Measurements from ENCODE around the gene FGF2. TPM values are rescaled to one million over a fixed set of nuclear protein-coding genes. Genes with fewer than 3 reads are reported as not detected.
A peak's percentile ranks its signal among the peaks of the same experiment; 100 is the strongest.
"Not testable (repeated sequence)": the region's sequence is repeated elsewhere in the genome, so short reads cannot be mapped to it uniquely, and the experiment has no call there.

Gene FGF2
- total RNA-seq, 1 donor from 2014 or later: 17.8 TPM

DNA sequence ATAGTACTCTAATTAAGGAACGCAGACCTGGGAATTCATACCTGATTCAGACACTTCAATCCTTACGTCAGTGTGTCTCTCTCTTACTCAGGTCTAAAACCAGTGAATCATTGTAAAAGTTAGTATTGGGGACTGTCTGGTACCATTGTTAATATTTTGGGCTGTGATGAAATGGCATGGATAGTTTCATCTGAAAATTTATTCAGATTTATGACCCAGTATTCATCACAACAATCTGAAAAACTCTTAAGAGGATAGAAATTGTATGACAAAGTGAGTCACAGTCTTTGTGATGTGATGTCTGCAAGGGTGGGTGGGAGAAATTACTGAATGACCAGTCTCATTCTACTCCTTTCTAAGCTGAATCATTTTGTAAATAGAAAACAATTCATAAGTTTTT is 10.3 kb downstream of the FGF2 start:
- intact Hi-C loops (cut with micrococcal nuclease): no loop called here
- H3K4me1 Mint-ChIP-seq (ENCODE audit: low read depth): no peaks in the 10 kb centered on the region
- H3K36me3 Mint-ChIP-seq (ENCODE audit: low read depth): no peaks in the 10 kb centered on the region
- H3K27ac Mint-ChIP-seq: no peak overlapping the region
- peaks cover 11% of the 10 kb centered on the region for H3K27me3 Mint-ChIP-seq (ENCODE audit: insufficient read depth)
- H3K4me3 Mint-ChIP-seq: no peak overlapping the region
- H3K9me3 Mint-ChIP-seq: no peaks in the 10 kb centered on the region
- no peak for DNase-seq (ENCODE audit: low spot score)

DNA sequence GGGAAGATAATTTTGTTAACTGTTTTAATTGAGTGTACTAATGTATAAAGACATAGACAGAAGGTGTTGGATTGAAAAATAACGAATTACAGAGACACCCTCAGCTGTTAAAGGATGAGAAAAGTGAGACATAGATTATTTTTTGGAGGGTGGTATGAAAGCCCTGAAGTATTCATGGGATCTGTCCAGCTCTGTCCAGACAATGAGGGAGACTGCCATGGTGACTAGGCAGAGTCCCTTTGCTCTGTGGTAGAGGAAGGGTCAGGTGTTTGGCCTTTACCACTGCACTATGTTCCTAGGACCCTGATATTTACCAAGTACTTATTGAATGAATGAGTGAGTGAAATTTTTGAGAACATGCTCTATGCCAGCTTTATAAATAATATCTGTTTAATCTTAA is 11.4 kb downstream of the FGF2 start:
- Mint-ChIP-seq H3K27ac (no peak overlapping the region), H3K36me3 (ENCODE audit: low read depth) (no peaks in the 10 kb centered on the region), H3K9me3 (no peaks in the 10 kb centered on the region), H3K27me3 (ENCODE audit: insufficient read depth) (peaks cover 8% of the 10 kb centered on the region), H3K4me1 (ENCODE audit: low read depth) (no peaks in the 10 kb centered on the region), H3K4me3 (no peak overlapping the region)
- no peak for DNase-seq (ENCODE audit: low spot score)
- intact Hi-C loops (cut with micrococcal nuclease): no loop called here

DNA sequence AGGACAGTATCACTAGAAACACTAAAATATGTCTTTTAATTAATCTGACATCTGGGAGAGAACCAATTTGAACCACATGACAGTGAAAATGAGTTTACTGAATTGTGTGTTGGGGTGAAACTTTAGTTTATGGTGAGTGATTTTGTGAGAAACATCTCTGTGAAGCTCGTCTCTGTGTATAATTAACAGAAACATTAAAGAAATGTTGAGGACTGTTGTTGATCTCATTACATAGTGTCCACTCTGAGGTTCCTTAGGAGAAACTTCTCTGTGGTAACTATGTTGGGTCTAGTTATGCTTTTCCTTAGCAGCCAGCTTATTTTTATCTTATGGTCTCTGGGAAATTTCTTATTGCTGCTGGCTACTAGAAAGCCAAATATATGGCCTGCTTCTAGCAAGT is 15.8 kb downstream of the FGF2 start:
- peaks cover 8% of the 10 kb centered on the region for H3K27me3 Mint-ChIP-seq (ENCODE audit: insufficient read depth)
- no peak overlapping the region for H3K27ac Mint-ChIP-seq
- peaks cover 3% of the 10 kb centered on the region for H3K9me3 Mint-ChIP-seq
- H3K36me3 Mint-ChIP-seq (ENCODE audit: low read depth): peaks cover 3% of the 10 kb centered on the region
- intact Hi-C loops (cut with micrococcal nuclease): no loop called here
- DNase-seq (ENCODE audit: low spot score): no peak
- H3K4me1 Mint-ChIP-seq (ENCODE audit: low read depth): peaks cover 9% of the 10 kb centered on the region
- H3K4me3 Mint-ChIP-seq: no peak overlapping the region

GRCh38 chr4:122842984-122843531 is 16.4 kb downstream of the FGF2 start:
- no peak for DNase-seq (ENCODE audit: low spot score)

GRCh38 chr4:122844391-122844790 is 17.8 kb downstream of the FGF2 start:
- H3K9me3 Mint-ChIP-seq; H3K36me3 Mint-ChIP-seq (ENCODE audit: low read depth); H3K4me1 Mint-ChIP-seq (ENCODE audit: low read depth); DNase-seq (ENCODE audit: low spot score); H3K27me3 Mint-ChIP-seq (ENCODE audit: insufficient read depth); H3K27ac Mint-ChIP-seq; intact Hi-C loops (cut with micrococcal nuclease); H3K4me3 Mint-ChIP-seq: not testable (repeated sequence)

More at GRCh38 chr4:122842984-122843531, 16.4 kb downstream of the FGF2 start:
- peaks cover 8% of the 10 kb centered on the region for H3K27me3 Mint-ChIP-seq (ENCODE audit: insufficient read depth)
- peaks cover 3% of the 10 kb centered on the region for H3K36me3 Mint-ChIP-seq (ENCODE audit: low read depth)
- H3K4me3 Mint-ChIP-seq: no peak overlapping the region
- peaks cover 9% of the 10 kb centered on the region for H3K4me1 Mint-ChIP-seq (ENCODE audit: low read depth)
- no peak overlapping the region for H3K27ac Mint-ChIP-seq
- intact Hi-C loops (cut with micrococcal nuclease): no loop called here
- peaks cover 3% of the 10 kb centered on the region for H3K9me3 Mint-ChIP-seq

- H3K27ac Mint-ChIP-seq: no peak overlapping the region
- intact Hi-C loops (cut with micrococcal nuclease): no loop called here
- no peak overlapping the region for H3K4me3 Mint-ChIP-seq
- peaks cover 9% of the 10 kb centered on the region for H3K4me1 Mint-ChIP-seq (ENCODE audit: low read depth)
- peaks cover 7% of the 10 kb centered on the region for H3K27me3 Mint-ChIP-seq (ENCODE audit: insufficient read depth)
- DNase-seq (ENCODE audit: low spot score): no peak
- H3K36me3 Mint-ChIP-seq (ENCODE audit: low read depth): peaks cover 7% of the 10 kb centered on the region
- peaks cover 3% of the 10 kb centered on the region for H3K9me3 Mint-ChIP-seq
These were observed 18.4 kb downstream of the FGF2 start for GRCh38 chr4:122845066-122845465.

GRCh38 chr4:122845760-122846159 is 19.1 kb downstream of the FGF2 start:
- peaks cover 3% of the 10 kb centered on the region for H3K9me3 Mint-ChIP-seq
- no peak overlapping the region for H3K4me3 Mint-ChIP-seq
- peaks cover 9% of the 10 kb centered on the region for H3K4me1 Mint-ChIP-seq (ENCODE audit: low read depth)
- peaks cover 7% of the 10 kb centered on the region for H3K36me3 Mint-ChIP-seq (ENCODE audit: low read depth)
- intact Hi-C loops (cut with micrococcal nuclease): no loop called here
- no peak for DNase-seq (ENCODE audit: low spot score)
- H3K27me3 Mint-ChIP-seq (ENCODE audit: insufficient read depth): peaks cover 11% of the 10 kb centered on the region
- H3K27ac Mint-ChIP-seq: peak overlapping the region; percentile 32

DNA sequence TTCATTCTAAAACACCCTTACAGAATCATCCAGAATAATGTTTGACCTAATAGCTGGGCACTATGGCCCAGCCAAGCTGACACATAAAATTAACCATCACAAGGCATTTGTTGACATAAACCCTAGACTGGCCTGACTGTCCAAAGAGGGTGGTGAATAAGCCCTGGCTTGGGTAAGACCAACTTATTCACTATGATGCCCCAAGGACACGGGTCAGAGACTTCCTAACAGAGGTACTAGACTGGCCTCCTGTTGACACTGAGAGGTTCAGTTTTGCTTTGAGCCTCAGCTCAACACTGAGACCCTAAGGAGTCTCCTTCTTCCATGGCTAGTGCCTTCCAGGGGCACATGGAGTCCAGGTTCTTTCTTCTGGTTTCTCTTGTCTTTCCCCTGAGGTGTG is 21.3 kb downstream of the FGF2 start:
- Mint-ChIP-seq H3K4me3 (no peak overlapping the region), H3K36me3 (ENCODE audit: low read depth) (peaks cover 9% of the 10 kb centered on the region), H3K27ac (no peak overlapping the region), H3K4me1 (ENCODE audit: low read depth) (peaks cover 9% of the 10 kb centered on the region), H3K27me3 (ENCODE audit: insufficient read depth) (peaks cover 10% of the 10 kb centered on the region), H3K9me3 (peaks cover 3% of the 10 kb centered on the region)
- DNase-seq (ENCODE audit: low spot score): no peak
- intact Hi-C loops (cut with micrococcal nuclease): no loop called here

- H3K27ac Mint-ChIP-seq; H3K4me1 Mint-ChIP-seq (ENCODE audit: low read depth); H3K36me3 Mint-ChIP-seq (ENCODE audit: low read depth); H3K4me3 Mint-ChIP-seq; H3K9me3 Mint-ChIP-seq; DNase-seq (ENCODE audit: low spot score); intact Hi-C loops (cut with micrococcal nuclease): not testable (repeated sequence)
- peaks cover 21% of the 10 kb centered on the region for H3K27me3 Mint-ChIP-seq (ENCODE audit: insufficient read depth)
These were observed 23.2 kb downstream of the FGF2 start for GRCh38 chr4:122849789-122850188.

GRCh38 chr4:122851568-122851967 is 24.9 kb downstream of the FGF2 start:
- Mint-ChIP-seq H3K27me3 (ENCODE audit: insufficient read depth) (peaks cover 24% of the 10 kb centered on the region), H3K36me3 (ENCODE audit: low read depth) (peaks cover 6% of the 10 kb centered on the region), H3K4me1 (ENCODE audit: low read depth) (no peaks in the 10 kb centered on the region), H3K9me3 (no peaks in the 10 kb centered on the region), H3K27ac (no peak overlapping the region), H3K4me3 (no peak overlapping the region)
- intact Hi-C loops (cut with micrococcal nuclease): no loop called here
- DNase-seq (ENCODE audit: low spot score): no peak

DNA sequence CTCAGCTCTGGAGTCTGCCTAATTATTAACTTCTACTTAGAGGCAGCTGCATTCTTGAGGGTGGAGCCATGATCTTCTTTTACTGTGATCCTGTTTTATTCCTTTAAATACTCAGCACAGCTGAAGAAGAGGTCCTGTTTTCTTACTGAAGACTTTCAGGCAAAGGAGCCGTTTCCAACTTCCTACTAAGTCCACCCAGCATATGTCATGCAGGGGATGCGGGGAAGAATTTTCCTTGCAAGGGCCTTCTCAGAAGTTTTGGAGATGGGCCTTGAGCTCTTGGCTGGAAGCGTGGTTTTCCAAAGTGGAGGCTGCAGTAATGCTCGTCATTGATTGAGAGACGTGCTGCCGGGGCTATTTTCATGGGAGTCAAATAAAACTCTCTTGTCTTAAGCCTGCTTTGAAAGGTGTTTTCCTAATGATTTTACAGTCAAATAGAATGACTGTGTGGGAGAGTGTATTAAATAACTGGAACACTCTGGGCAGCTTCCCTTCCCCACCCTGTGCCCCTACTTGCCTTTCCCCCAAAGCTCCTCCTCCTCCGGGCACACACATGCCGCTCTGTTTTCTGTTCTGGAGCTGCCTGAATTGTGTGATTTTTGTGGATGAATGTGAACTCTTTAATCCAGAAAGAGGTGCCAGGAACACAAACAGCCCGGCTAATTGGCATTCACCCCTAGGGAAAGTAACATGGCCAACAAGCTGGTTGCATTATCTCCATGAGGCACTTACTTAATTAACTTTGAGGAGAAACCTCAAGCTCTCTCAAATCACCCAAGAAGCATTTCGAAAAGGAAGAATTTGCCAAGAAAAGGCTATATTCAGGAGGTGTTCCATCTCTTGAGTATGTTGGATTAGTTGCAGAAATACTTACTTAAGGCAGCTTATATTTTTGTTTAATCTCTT is 28.1 kb downstream of the FGF2 start:
- intact Hi-C loops (cut with micrococcal nuclease): no loop called here
- Mint-ChIP-seq H3K4me3 (no peak overlapping the region), H3K36me3 (ENCODE audit: low read depth) (peaks cover 2% of the 10 kb centered on the region), H3K4me1 (ENCODE audit: low read depth) (no peaks in the 10 kb centered on the region), H3K27me3 (ENCODE audit: insufficient read depth) (peaks cover 27% of the 10 kb centered on the region), H3K27ac (no peak overlapping the region), H3K9me3 (no peaks in the 10 kb centered on the region)
- DNase-seq (ENCODE audit: low spot score): no peak

DNA sequence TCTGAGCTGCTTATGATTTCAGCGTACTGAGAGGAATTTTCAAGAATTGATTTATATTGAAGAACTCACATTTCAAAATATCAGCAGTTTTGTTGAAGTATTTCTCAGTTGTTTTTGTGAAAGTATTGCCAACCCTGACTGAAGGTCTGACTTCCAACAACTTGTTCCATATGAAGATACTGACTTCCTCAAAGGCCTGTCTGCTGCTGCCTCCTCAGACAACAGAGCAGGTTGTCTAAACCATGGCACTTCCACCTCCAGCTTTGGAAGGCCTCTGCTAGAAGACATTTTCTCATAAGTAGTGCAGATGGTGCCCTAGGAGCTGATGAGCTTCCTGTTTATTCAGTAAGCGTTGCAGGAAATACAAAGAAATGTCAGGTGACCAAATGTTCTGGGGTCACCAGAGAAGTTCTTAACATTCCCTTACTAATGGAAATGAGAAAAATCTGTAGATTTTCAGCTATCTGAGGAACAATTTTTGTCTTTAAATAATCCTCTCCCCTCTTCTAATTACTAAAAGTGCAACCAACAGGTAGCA is 28.8 kb downstream of the FGF2 start:
- peaks cover 25% of the 10 kb centered on the region for H3K27me3 Mint-ChIP-seq (ENCODE audit: insufficient read depth)
- intact Hi-C loops (cut with micrococcal nuclease): no loop called here

DNA sequence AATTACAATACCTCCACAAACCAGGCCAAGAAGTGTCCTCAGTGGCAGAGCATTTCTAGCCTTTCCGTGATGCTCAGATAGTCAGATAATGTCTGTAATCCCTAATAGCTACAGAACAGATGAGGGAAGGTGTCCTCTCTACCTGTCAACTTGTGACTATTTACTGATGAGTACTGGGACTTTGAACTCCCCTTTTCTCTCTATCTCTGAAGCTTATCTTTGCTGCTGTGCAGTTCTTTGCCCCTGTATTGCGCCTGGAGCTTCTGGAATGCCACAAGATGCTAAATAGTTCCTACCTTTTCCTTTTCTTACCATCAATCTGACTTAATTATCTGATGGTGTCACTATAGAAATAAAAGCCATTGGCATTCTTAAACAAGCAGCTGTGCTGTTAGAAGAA is 30.5 kb downstream of the FGF2 start:
- no peak for DNase-seq (ENCODE audit: low spot score)
- Mint-ChIP-seq H3K4me1 (ENCODE audit: low read depth) (no peaks in the 10 kb centered on the region), H3K4me3 (no peak overlapping the region), H3K9me3 (no peaks in the 10 kb centered on the region), H3K27ac (no peak overlapping the region), H3K36me3 (ENCODE audit: low read depth) (peaks cover 2% of the 10 kb centered on the region), H3K27me3 (ENCODE audit: insufficient read depth) (peaks cover 35% of the 10 kb centered on the region)
- intact Hi-C loops (cut with micrococcal nuclease): no loop called here

More for the DNA sequence above, 28.8 kb downstream of the FGF2 start:
- H3K36me3 Mint-ChIP-seq (ENCODE audit: low read depth): peaks cover 2% of the 10 kb centered on the region
- H3K4me3 Mint-ChIP-seq: no peak overlapping the region
- H3K4me1 Mint-ChIP-seq (ENCODE audit: low read depth): no peaks in the 10 kb centered on the region
- no peak overlapping the region for H3K27ac Mint-ChIP-seq
- no peaks in the 10 kb centered on the region for H3K9me3 Mint-ChIP-seq
- DNase-seq (ENCODE audit: low spot score): no peak

Data from activated T-helper 1 cell treated with anti-CD3 and anti-CD28 coated beads, Interleukin-12 subunit alpha, Interleukin-12 subunit beta, Interleukin-2, Interleukin-4 antibody, amounts not matched to agents 30 ng/mL and 10 ng/mL and 1 ng/mL, durations not matched to agents 14 hours and 24 hours and 36 hours (primary cell).